Psoas muscle (tissue), 8 donors: ENCODE results near the gene TENM3. TPM values are rescaled to one million over a fixed set of nuclear protein-coding genes. Genes with fewer than 3 reads are reported as not detected.
"Not testable (repeated sequence)": the region's sequence is repeated elsewhere in the genome, so short reads cannot be mapped to it uniquely, and the experiment has no call there.

Experiments used
- ATAC-seq, 4 donors: fragments of 200-7000 bp; cut with Tn5 transposase; one replicate each; pipeline ENCODE4 v1.9.1; 2020; ENCODE audit warnings: moderate library complexity in 3 of 4, mild to moderate bottlenecking in 2 of 4
- DNase-seq, 2 donors: peaks; one replicate each; pipeline ENCODE4 v3.0.0-alpha.2; 2020
- H3K27ac ChIP-seq: fragments of 200-600 bp; one replicate; pipeline ENCODE4 v1.8.0; 2022
- H3K27me3 ChIP-seq, 3 donors: fragments of 200-600 bp in 1 of 3; one replicate each; pipeline versions ENCODE4 v1.6.1 to v1.8.0; 2013 to 2022; ENCODE audit warnings: low read length in 2 of 3, mild to moderate bottlenecking in 2 of 3, moderate library complexity in 1 of 3; ENCODE audit not compliant: insufficient read depth in 3 of 3
- H3K36me3 ChIP-seq, 2 donors: fragments of 200-600 bp in 1 of 2; one replicate each; pipeline versions ENCODE4 v1.6.1 to v1.8.0; 2013 to 2022; ENCODE audit warnings: low read depth in 1 of 2, mild to moderate bottlenecking in 1 of 2, moderate library complexity in 1 of 2; ENCODE audit not compliant: insufficient read depth in 1 of 2
- H3K4me1 ChIP-seq: fragments of 200-600 bp; one replicate; pipeline ENCODE4 v1.8.0; 2022
- H3K4me3 ChIP-seq: fragments of 200-600 bp; one replicate; pipeline ENCODE4 v1.8.0; 2022; ENCODE audit warnings: mild to moderate bottlenecking
- H3K9me3 ChIP-seq: fragments of 200-600 bp; one replicate; pipeline ENCODE4 v1.8.0; 2022
- CTCF ChIP-seq: fragments of 200-600 bp; IDR thresholded peaks from one replicate; pipeline ENCODE4 v1.8.0; 2022; ENCODE audit warnings: antibody characterized with exemption
- WGBS, 3 donors: extraction: QIAGEN DNeasy Blood & Tissue Kit; methylation state at CpG; one replicate each; pipeline versions ENCODE4 v1.1.6 to v1.1.7; 2013; 5-methylcytosine and 5-hydroxymethylcytosine counted together
- intact Hi-C, 2 donors: fragments of 100-400 bp; cut with DNase I; formaldehyde crosslinking; loops; one replicate each; pipeline versions ENCODE4 v1.11.0 to v1.14.2; 2022
- polyA plus RNA-seq, 3 donors: library from polyadenylated mRNA; stranded (reverse); fragments of 200-250 nt; gene quantifications; one replicate each; pipeline ENCODE4 v1.2.3, GENCODE V29; 2013
- total RNA-seq, 4 donors: library from RNA; stranded (reverse); fragmentation: NEBNext Ultra II Directional in 2 of 4; extraction: Animal tissue kit (Norgen Biotek cat#: 25700) in 2 of 4; gene quantifications; one replicate each; pipeline versions ENCODE4 v1.2.1 to v1.2.4, GENCODE V29; 2021 to 2023
- donor health status: healthy with polysubstance abuse.
- donor health status: DM: no; HTN: no; CAD: no; lungs with moderate emphysema.
- donor health status: Bipolar disorder and iron deficiency.
- donor health status: healthy.
- donor health status: DM: yes; HTN: yes; CAD: no.
- donor health status: DM: no; HTN: no; CAD: no.
- donor health status: DM: no; HTN: no; CAD: no.
- donor health status: DM: yes; HTN: yes; CAD: no.

Gene TENM3
- total and polyA plus RNA-seq, 7 donors: 0.48 to 11.6 (median 5.3) TPM

GRCh38 chr4:182384631-182385091 is 141.5 kb downstream of the TENM3 start:
- H3K27ac ChIP-seq: no peak overlapping the region
- no peak for TF ChIP-seq CTCF
- H3K4me3 ChIP-seq: no peak overlapping the region
- no peaks in the 10 kb centered on the region for H3K4me1 ChIP-seq
- no peaks in the 10 kb centered on the region for H3K36me3 ChIP-seq
- no peaks in the 10 kb centered on the region for H3K27me3 ChIP-seq
- 45 to 47% (median 46%) methylated on average over 6 of the region's 6 CpGs for WGBS, 3 donors
- intact Hi-C loops: no loop called here
- no peak for ATAC-seq
- no peaks in the 10 kb centered on the region for H3K9me3 ChIP-seq
- DNase-seq: no peak

GRCh38 chr4:182385897-182386296 is 142.7 kb downstream of the TENM3 start:
- WGBS, 3 donors: 89 to 93% (median 91%) methylated on average over 2 of the region's 2 CpGs
- DNase-seq: no peak

GRCh38 chr4:182386576-182386975 is 143.4 kb downstream of the TENM3 start:
- H3K9me3 ChIP-seq, H3K27ac ChIP-seq, ATAC-seq, DNase-seq, H3K4me1 ChIP-seq, H3K36me3 ChIP-seq, H3K4me3 ChIP-seq, intact Hi-C loops, H3K27me3 ChIP-seq: not testable (repeated sequence)
- 97 to 98% (median 98%) methylated on average over 21 to 35 of the region's 35 CpGs for WGBS, 3 donors

More at GRCh38 chr4:182385897-182386296, 142.7 kb downstream of the TENM3 start:
- Histone ChIP-seq H3K9me3 (no peaks in the 10 kb centered on the region), H3K36me3 (no peaks in the 10 kb centered on the region), H3K27ac (no peak overlapping the region), H3K27me3 (no peaks in the 10 kb centered on the region), H3K4me1 (no peaks in the 10 kb centered on the region), H3K4me3 (no peak overlapping the region)
- ATAC-seq: no peak
- TF ChIP-seq CTCF: no peak
- intact Hi-C loops: no loop called here

GRCh38 chr4:182391111-182391684 is 148.0 kb downstream of the TENM3 start:
- Histone ChIP-seq H3K4me3 (no peak overlapping the region), H3K27ac (no peak overlapping the region), H3K9me3 (no peaks in the 10 kb centered on the region), H3K36me3 (no peaks in the 10 kb centered on the region), H3K4me1 (no peaks in the 10 kb centered on the region), H3K27me3 (no peaks in the 10 kb centered on the region)
- no peak for TF ChIP-seq CTCF
- WGBS, 3 donors: 88 to 90% (median 89%) methylated on average over 9 of the region's 9 CpGs
- DNase-seq: no peak
- ATAC-seq: no peak
- intact Hi-C loops: no loop called here

GRCh38 chr4:182394181-182394580 is 151.0 kb downstream of the TENM3 start:
- ATAC-seq: no peak
- intact Hi-C loops: no loop called here
- 76 to 96% (median 95%) methylated on average over 3 of the region's 3 CpGs for WGBS, 3 donors

More at GRCh38 chr4:182394181-182394580, 151.0 kb downstream of the TENM3 start:
- H3K27ac ChIP-seq: no peak overlapping the region
- no peak for DNase-seq
- TF ChIP-seq CTCF: no peak
- no peaks in the 10 kb centered on the region for H3K9me3 ChIP-seq
- no peaks in the 10 kb centered on the region for H3K4me1 ChIP-seq
- H3K27me3 ChIP-seq: no peaks in the 10 kb centered on the region
- H3K36me3 ChIP-seq: no peaks in the 10 kb centered on the region
- H3K4me3 ChIP-seq: no peak overlapping the region
